Ascending aorta (tissue), 2 donors: ENCODE results near the gene IRGQ. TPM values are rescaled to one million over a fixed set of nuclear protein-coding genes. Genes with fewer than 3 reads are reported as not detected.

Experiments used
- DNase-seq, 2 donors: peaks; one replicate each; pipeline ENCODE4 v3.0.0-alpha.2; 2019; ENCODE audit warnings: low spot score in 2 of 2
- H3K27ac ChIP-seq, 2 donors: fragments of 200-600 bp; sonication (generic); one replicate each; pipeline ENCODE4 v1.5.1; 2016 to 2017; ENCODE audit warnings: mild to moderate bottlenecking in 1 of 2
- H3K27me3 ChIP-seq: fragments of 200-600 bp; sonication (generic); one replicate; pipeline ENCODE4 v1.5.1; 2017
- H3K36me3 ChIP-seq, 2 donors: fragments of 200-600 bp; sonication (generic); one replicate each; pipeline ENCODE4 v1.5.1; 2016
- H3K4me1 ChIP-seq, 2 donors: fragments of 200-600 bp; sonication (generic); one replicate each; pipeline ENCODE4 v1.5.1; 2016 to 2017; ENCODE audit warnings: mild to moderate bottlenecking in 1 of 2
- H3K4me3 ChIP-seq, 2 donors: fragments of 200-600 bp; sonication (generic); one replicate each; pipeline ENCODE4 v1.5.1; 2016 to 2017; ENCODE audit warnings: mild to moderate bottlenecking in 1 of 2
- H3K9me3 ChIP-seq, 2 donors: fragments of 200-600 bp; sonication (generic); one replicate each; pipeline ENCODE4 v1.5.1; 2016
- CTCF ChIP-seq, 3 experiments: fragments of 200-600 bp in 2 of 3; fragments of 450-650 bp in 1 of 3; sonication (generic) in 2 of 3; IDR thresholded peaks; one replicate each; pipeline ENCODE4 v1.5.1; 2016 to 2019; ENCODE audit warnings: antibody characterized with exemption in 3 of 3, mild to moderate bottlenecking in 1 of 3, moderate library complexity in 1 of 3
- intact Hi-C: fragments of 100-400 bp; cut with DNase I; formaldehyde crosslinking; loops from one replicate; pipeline ENCODE4 v1.15.1; 2023
- total RNA-seq: library from RNA; depleted of rRNA; stranded (reverse); fragments of >200 nt; gene quantifications from one replicate; pipeline ENCODE4 v1.1.0, GENCODE V29; 2016

The IRGQ gene
- total RNA-seq, 1 donor from 2014 or later = 17.2 TPM

GRCh38 chr19:43540381-43540780, 55.6 kb downstream of the IRGQ start:
- Histone ChIP-seq H3K4me1 (peaks cover 0 to under 1% of the 10 kb centered on the region in 2 donors), H3K27me3 (no peaks in the 10 kb centered on the region), H3K27ac (no peak overlapping the region), H3K9me3 (peaks cover 0 to 10% of the 10 kb centered on the region in 2 donors), H3K36me3 (peaks cover 56 to 61% of the 10 kb centered on the region in 2 donors), H3K4me3 (no peak overlapping the region)
- no peak for TF ChIP-seq CTCF (IDR thresholded peaks at IDR 0.05)
- intact Hi-C loops = no loop called here
- no peak for DNase-seq

DNA sequence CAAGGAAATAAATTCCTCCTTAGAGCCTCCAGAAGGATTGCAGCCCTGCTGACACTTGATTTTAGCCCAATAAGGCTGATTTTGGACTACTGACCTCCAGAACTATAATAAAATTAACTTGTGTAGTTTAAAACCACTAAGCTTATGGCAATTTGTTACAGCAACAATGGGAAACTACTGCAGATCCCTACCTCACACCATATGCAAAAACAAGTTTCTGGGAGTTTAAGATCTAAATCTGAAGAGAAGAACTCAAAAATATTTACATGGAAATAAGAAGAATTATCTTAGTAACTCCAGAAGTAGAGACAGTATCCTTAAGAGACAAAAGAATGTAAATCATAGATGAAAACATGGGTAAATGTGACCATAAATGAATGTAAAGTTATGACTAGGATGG, 57.0 kb downstream of the IRGQ start:
- peaks cover 41 to 48% of the 10 kb centered on the region in 2 donors for H3K36me3 ChIP-seq
- no peak for DNase-seq

GRCh38 chr19:43534816-43535761, 60.8 kb downstream of the IRGQ start:
- intact Hi-C loops = loop anchor here (1.0 to 5.0 kb wide), 3 partner anchors 40 to 767 kb away; partner anchors contain the start of genes IRGQ, PINLYP, XRCC1 and ZNF576
- DNase-seq = peak in 1 of 2 donors; percentile 89
- Histone ChIP-seq H3K4me1 (peaks cover 0 to 22% of the 10 kb centered on the region in 2 donors), H3K9me3 (peaks cover 0 to 10% of the 10 kb centered on the region in 2 donors), H3K27me3 (no peaks in the 10 kb centered on the region), H3K27ac (peak overlapping the region; percentile 84 to 92), H3K4me3 (peak overlapping the region; percentile 73 to 75), H3K36me3 (peaks cover 17 to 24% of the 10 kb centered on the region in 2 donors)
- peak; percentile 57 to 80 (median 75) for TF ChIP-seq CTCF (IDR thresholded peaks at IDR 0.05)

More for the DNA sequence above, 57.0 kb downstream of the IRGQ start:
- Histone ChIP-seq H3K4me1 (peaks cover 0 to 11% of the 10 kb centered on the region in 2 donors), H3K9me3 (peaks cover 0 to 10% of the 10 kb centered on the region in 2 donors), H3K4me3 (no peak overlapping the region), H3K27me3 (no peaks in the 10 kb centered on the region), H3K27ac (no peak overlapping the region)
- no peak for TF ChIP-seq CTCF (IDR thresholded peaks at IDR 0.05)
- intact Hi-C loops = no loop called here

Other genes with a start within 250 kb of the IRGQ start
- gene CD177, start 242.4 kb downstream of the IRGQ start, total RNA-seq = not detected
- not detected for gene TEX101, start 181.2 kb downstream of the IRGQ start, total RNA-seq
- not detected for gene LYPD3, start 130.5 kb downstream of the IRGQ start, total RNA-seq
- 1.8 TPM for gene PHLDB3, start 91.4 kb downstream of the IRGQ start, total RNA-seq
- gene ETHE1, start 68.9 kb downstream of the IRGQ start, total RNA-seq = 118 TPM
- gene ZNF575, start 62.9 kb downstream of the IRGQ start, total RNA-seq = not detected
- gene XRCC1, start 20.6 kb downstream of the IRGQ start, total RNA-seq = 6.4 TPM
- 2.2 TPM for gene PINLYP, start 20.3 kb downstream of the IRGQ start, total RNA-seq
- 3.1 TPM for gene ZNF576, start 461 bp upstream of the IRGQ start, total RNA-seq
- 0.32 TPM for gene SRRM5, start 16.0 kb upstream of the IRGQ start, total RNA-seq
- 37.3 TPM for gene ZNF428, start 23.5 kb upstream of the IRGQ start, total RNA-seq
- 3.5 TPM for gene CADM4, start 43.7 kb upstream of the IRGQ start, total RNA-seq
- 30.2 TPM for gene PLAUR, start 74.0 kb upstream of the IRGQ start, total RNA-seq
- gene IRGC, start 119.9 kb upstream of the IRGQ start, total RNA-seq = not detected
- 126 TPM for gene SMG9, start 158.8 kb upstream of the IRGQ start, total RNA-seq
- 2.3 TPM for gene KCNN4, start 184.8 kb upstream of the IRGQ start, total RNA-seq
- gene LYPD5, start 206.3 kb upstream of the IRGQ start, total RNA-seq = not detected
- not detected for gene ZNF283, start 231.2 kb upstream of the IRGQ start, total RNA-seq